Effector CD4-positive, alpha-beta T cell (primary cell): ENCODE results near the gene SLC22A14. TPM values are rescaled to one million over a fixed set of nuclear protein-coding genes. Genes with fewer than 3 reads are reported as not detected.
"Not testable (repeated sequence)": the region's sequence is repeated elsewhere in the genome, so short reads cannot be mapped to it uniquely, and the experiment has no call there.

Experiments used
- DNase-seq: peaks from one replicate; pipeline ENCODE4 v3.0.0-alpha.2; 2020
- total RNA-seq: gene quantifications from one replicate; lab custom pipeline; 2026; lab: John Stamatoyannopoulos, UW

The SLC22A14 gene
- total RNA-seq = not detected

GRCh38 chr3:38281895-38282686, at the start of gene SLC22A14:
Gene SLC22A14 (plus strand): TSS chr3:38282294. CDS start chr3:38306027, 23,733 bp downstream.
- DNase-seq = no peak

- DNase-seq = no peak
Observed at GRCh38 chr3:38232701-38233100, 49.4 kb upstream of the SLC22A14 start.

GRCh38 chr3:38235466-38235865, 46.6 kb upstream of the SLC22A14 start:
- no peak for DNase-seq

- no peak for DNase-seq
Observed at GRCh38 chr3:38238416-38239008, 43.6 kb upstream of the SLC22A14 start.

GRCh38 chr3:38242812-38243211, 39.3 kb upstream of the SLC22A14 start:
- DNase-seq = not testable (repeated sequence)

- no peak for DNase-seq
Observed at GRCh38 chr3:38245930-38246329, 36.2 kb upstream of the SLC22A14 start.

GRCh38 chr3:38247366-38248035, 34.6 kb upstream of the SLC22A14 start:
- no peak for DNase-seq

- DNase-seq = no peak
Observed at GRCh38 chr3:38250198-38250597, 31.9 kb upstream of the SLC22A14 start.

- no peak for DNase-seq
Observed at GRCh38 chr3:38251197-38251596, 30.9 kb upstream of the SLC22A14 start.

- no peak for DNase-seq
Observed at GRCh38 chr3:38253704-38254103, 28.4 kb upstream of the SLC22A14 start.

- DNase-seq = no peak
Observed at GRCh38 chr3:38254872-38255271, 27.2 kb upstream of the SLC22A14 start.

GRCh38 chr3:38255627-38256026, 26.5 kb upstream of the SLC22A14 start:
- no peak for DNase-seq

GRCh38 chr3:38257583-38257982, 24.5 kb upstream of the SLC22A14 start:
- DNase-seq = no peak

- no peak for DNase-seq
Observed at GRCh38 chr3:38260474-38260873, 21.6 kb upstream of the SLC22A14 start.

- DNase-seq = no peak
Observed at GRCh38 chr3:38264353-38264771, 17.7 kb upstream of the SLC22A14 start.

- DNase-seq = no peak
Observed at GRCh38 chr3:38264779-38265178, 17.3 kb upstream of the SLC22A14 start.

- DNase-seq = no peak
Observed at GRCh38 chr3:38265604-38266307, 16.3 kb upstream of the SLC22A14 start, which contains the start of gene SLC22A13. Gene SLC22A13 (plus strand): TSS chr3:38265812. CDS start chr3:38265861, 49 bp downstream.

- DNase-seq = no peak
Observed at GRCh38 chr3:38266810-38267209, 15.3 kb upstream of the SLC22A14 start.

- DNase-seq = no peak
Observed at GRCh38 chr3:38267662-38268061, 14.4 kb upstream of the SLC22A14 start.

GRCh38 chr3:38268087-38268486, 14.0 kb upstream of the SLC22A14 start:
- DNase-seq = no peak

GRCh38 chr3:38268522-38268921, 13.6 kb upstream of the SLC22A14 start:
- DNase-seq = no peak

- no peak for DNase-seq
Observed at GRCh38 chr3:38270606-38271005, 11.5 kb upstream of the SLC22A14 start.

GRCh38 chr3:38271553-38271952, 10.5 kb upstream of the SLC22A14 start:
- no peak for DNase-seq
